Measurements from ENCODE around the gene ARPC4.
"Not testable (repeated sequence)": the region's sequence is repeated elsewhere in the genome, so short reads cannot be mapped to it uniquely, and the experiment has no call there.

The ARPC4 gene

DNA sequence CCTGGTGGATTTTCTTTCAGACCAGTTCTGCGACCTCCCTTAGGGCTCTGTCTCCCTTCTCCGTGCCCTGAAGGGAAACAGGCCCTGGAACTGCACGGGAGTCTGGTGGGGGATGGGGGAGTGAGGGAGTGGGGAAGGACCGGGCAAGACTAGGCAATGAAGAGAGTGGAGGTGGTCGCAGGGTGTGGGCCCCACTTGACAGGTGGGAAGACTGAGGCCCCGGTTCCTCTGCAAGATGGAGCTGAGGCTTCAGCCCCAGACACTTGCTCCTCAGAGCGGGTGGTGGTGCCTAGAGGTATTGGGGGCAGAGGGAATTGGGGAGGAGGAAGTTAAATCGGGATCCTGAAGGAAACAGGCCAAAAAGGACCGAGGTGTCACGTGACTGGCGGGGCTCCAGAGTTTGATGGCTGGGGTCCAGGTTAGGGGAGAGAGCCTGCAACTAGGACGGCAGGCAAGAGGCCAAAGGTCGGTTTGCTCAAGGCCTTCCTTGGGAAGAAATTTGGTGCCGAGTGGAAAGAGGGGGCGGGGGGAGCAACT is 22.5 kb upstream of the ARPC4 start:
- no peak for DNase-seq

GRCh38 chr3:9771007-9771406 is 21.9 kb upstream of the ARPC4 start:
- not testable (repeated sequence) for DNase-seq

- DNase-seq, result no peak
Measured at GRCh38 chr3:9776896-9777693, 15.8 kb upstream of the ARPC4 start.

- DNase-seq, result no peak
Measured at GRCh38 chr3:9777694-9778021, 15.2 kb upstream of the ARPC4 start.

- no peak for DNase-seq
Measured at GRCh38 chr3:9778143-9779074, 14.5 kb upstream of the ARPC4 start.

DNA sequence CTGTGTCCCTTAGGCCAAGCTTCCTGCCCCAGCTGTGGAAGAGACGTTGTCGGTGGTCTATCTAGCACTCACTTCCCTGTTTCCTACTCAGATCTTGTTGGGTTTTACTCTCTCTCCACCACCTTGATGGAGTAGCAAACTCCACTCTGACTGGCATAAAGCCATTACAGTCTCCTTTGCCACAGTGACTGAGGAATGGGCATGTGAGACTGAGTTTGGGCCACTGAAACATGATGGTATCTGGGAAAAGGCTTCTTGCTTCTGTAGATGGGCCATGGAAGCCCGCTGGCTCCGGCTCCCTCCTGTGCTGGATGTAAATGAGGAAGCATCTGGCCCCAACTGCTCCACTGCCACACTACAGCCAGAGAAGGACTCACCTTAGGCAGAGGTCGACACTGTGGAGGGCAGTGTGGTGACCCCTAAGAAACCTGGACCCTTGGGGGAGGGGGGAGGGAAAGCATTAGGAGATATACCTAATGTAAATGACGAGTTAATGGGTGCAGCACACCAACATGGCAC is 13.7 kb upstream of the ARPC4 start:
- no peak for DNase-seq

- DNase-seq, result peak; percentile 37 to 44
Measured at GRCh38 chr3:9779721-9780457, 13.0 kb upstream of the ARPC4 start.

DNA sequence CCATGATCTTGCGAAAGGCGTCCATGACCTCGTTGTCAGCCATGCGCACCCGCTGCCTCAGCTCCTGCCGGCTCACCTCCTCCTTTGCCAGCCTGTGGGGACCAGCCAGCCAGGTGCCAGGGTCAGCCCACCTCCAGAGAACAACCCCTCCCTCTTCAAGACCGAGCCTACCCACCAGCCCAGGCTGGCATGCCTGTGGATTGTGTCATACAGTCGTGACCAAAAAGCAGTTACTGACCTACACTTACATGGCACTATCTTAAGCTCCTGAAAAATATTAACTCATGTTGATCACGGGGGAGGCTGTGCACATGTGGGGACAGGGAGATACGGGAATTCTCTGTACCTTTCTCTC is 12.4 kb upstream of the ARPC4 start:
- DNase-seq, result no peak

DNA sequence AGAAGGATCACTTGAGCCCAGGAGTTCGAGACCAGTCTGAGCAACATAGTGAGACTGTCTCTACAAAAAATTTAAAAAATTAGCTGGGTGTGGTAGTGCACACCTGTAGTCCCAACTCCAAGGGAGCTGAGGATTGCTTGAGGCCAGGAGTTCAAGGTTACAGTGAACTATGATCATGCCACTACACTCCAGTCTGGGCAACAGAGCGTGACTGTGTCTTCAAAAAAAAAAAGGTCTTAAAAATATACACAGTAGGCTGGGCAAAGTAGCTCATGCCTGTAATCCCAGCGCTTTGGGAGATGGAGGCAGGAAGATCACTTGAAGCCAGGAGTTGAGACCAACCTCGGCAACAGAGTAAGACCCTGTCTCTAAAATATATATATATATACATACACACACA is 12.0 kb upstream of the ARPC4 start:
- DNase-seq, result no peak

DNA sequence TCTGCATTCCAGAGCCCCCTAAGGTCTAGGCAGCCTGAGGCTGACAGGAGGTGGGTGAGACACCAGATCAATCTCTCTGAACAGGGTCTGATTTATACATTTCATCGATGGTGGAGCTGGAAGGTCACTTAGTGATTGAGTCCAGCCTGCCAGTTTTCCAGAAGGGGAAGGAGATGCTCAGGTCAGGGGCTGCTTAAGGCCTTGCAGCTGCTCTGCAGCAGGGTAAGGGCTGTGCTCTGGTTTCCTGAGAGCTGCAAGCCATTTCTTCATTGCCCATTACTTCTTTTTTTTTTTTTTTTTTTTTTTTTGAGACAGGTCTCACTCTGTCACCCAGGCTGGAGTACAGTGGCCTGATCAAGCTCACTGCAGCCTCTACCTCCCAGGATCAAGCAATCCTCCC is 11.3 kb upstream of the ARPC4 start:
- no peak for DNase-seq

DNA sequence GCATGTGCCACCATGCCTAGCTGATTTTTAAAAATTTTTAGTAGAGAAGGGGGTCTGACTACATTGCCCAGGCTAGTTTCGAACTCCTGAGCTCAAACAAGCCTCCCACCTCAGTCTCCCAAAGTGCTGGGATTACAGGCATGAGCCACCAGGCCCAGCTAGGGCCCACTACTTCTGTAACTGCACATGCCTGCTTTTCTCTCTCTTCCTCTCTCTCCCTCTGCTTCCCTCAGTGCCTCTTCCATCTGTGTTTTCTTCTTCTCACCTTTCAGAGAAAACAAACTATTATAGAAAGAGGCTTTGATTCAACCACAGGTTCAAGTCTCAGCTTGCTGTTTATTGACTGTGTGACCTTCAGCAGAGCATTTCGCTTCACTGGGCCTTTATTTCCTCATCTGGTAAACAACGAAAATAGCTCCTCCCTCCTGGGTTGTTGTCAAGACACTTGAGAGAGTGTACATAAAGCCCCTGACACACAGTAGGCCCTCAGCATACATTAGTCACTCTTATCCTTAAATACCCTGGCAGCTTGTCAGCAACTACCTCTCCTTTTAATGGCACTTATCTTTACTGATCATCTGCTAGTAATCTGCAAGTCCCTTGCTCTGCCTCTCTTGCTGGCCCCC is 10.8 kb upstream of the ARPC4 start:
- DNase-seq, result no peak

GRCh38 chr3:9782770-9783169 is 10.1 kb upstream of the ARPC4 start:
- DNase-seq, result peak in 1 of 2 donors; percentile 29

GRCh38 chr3:9783954-9784353 is 8.9 kb upstream of the ARPC4 start:
- DNase-seq, result no peak

GRCh38 chr3:9784965-9785364 is 7.9 kb upstream of the ARPC4 start:
- no peak for DNase-seq

GRCh38 chr3:9785602-9786001 is 7.3 kb upstream of the ARPC4 start:
- no peak for DNase-seq

DNA sequence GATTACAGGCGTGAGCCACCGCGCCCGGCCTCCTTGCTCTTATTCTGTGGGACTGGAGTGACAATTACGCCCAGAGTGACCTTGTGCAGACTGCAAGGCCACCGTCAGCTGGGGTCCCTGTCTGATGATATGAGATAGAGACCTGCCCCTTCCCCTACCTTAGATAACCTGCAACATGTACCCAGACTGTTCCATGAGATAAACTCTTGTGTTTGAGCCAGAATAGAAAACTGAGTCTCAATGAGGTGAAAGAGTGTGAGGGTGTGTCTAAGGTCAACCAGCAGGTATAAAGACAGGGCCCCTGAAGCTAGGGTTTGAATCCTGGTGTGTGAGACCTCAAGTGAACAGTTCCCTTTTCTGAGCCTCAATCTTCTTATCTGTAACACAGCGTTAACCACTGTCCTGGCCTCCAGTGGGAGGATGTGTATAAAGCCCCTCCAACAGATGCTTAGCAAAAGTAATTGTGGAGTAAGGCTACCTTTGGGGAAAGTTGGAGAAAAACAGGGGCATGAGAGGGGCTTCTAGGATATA is 6.6 kb upstream of the ARPC4 start:
- no peak for DNase-seq

- no peak for DNase-seq
Measured at GRCh38 chr3:9786825-9787669, 5.8 kb upstream of the ARPC4 start.

- DNase-seq, result no peak
Measured at GRCh38 chr3:9787714-9788113, 5.2 kb upstream of the ARPC4 start.

GRCh38 chr3:9791127-9791526 is 1.8 kb upstream of the ARPC4 start:
- DNase-seq, result no peak

DNA sequence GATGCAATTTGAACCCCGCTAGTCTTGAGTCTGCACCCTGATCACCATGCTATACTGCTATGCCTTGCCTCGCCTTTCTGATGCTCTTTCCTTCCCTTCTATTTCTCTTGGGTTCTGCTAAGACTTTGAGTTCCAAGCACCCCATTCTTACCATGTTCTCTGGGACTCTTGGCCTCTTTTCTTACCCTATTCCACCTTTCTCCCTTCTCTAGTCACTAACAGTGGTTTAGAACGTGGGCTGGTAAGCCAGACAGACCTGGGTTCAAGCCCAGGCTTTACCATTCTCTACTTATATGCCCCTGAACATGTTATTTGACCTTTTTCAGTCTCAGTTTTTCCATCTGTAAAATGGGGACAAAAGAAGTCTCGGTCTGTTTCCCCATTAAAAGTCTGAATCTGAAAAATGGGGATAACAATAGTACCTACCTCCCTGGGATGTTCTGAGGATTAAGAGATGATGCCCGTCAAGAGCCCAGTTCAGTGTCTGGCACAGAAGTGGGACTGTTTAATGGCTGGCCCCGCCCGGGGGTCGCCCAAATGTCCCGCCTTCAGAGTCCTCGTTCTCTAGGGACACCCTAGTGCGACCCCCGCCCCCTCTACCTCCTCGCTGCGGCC is 985 bp upstream of the ARPC4 start:
- no peak for DNase-seq
